HT-29 (cell line): Measurements from ENCODE around the gene ZNF750. TPM values are rescaled to one million over a fixed set of nuclear protein-coding genes. Genes with fewer than 3 reads are reported as not detected.
A peak's percentile ranks its signal among the peaks of the same experiment; 100 is the strongest.

Source experiments
- DNase-seq: peaks from one replicate; pipeline ENCODE4 v3.0.0-alpha.2; 2015; ENCODE audit warnings: low spot score
- total RNA-seq: library from RNA; depleted of rRNA; stranded (reverse); fragments of >200 nt; shearing (Covaris generic); gene quantifications from 2 replicates; pipeline ENCODE4 v1.2.3, GENCODE V29; 2014

Gene ZNF750
- total RNA-seq, 1 experiment from 2014 or later, result 0.05 TPM

DNA sequence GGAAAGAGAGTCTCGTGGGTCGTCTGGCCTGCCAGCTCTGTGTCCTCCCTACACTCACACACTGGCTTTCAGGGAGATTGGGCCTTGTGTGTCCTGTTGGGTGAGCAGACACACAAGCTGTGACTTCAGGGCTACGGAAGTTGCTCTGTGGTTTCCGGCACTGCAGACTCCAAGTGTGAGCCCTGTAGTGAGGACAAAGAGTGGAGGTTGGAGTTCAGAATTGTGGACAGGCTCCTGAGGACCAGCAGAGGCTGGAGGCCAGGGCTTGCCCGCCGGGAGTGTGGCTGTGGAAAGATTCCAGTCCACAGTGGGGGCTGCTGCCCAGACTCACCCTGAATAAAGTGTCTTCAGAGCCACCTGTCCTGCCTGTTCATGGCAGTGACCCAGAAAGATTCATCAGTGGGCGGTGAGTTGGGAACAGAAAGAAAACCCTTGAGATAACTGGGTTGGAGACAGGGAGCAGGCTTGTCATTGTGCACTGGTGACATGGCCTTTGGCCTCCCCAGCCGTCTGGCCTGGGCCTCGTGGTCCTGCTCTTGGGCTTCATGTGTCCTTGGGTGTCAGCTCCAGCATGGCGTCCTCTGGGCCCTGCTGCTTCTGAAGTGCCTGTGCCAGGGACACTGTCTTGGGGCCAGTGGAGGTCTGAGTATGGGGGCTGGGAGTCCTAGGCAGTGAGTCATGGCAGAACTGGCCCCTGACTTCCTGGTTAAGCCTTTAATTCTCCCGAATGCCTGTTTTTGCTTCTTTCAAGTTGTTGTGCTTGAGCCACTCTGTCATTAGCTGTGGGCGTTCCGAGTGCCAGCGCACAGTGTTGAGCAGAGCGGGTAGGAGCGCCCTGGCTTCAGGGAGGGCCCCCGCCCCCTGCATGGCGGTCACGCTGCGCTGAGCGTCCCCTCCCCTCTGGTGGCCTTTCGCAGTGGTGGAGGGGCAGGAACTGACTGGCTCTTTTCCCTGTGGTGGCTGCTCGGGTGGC lies 19.9 kb upstream of the ZNF750 start:
- DNase-seq, result peak; percentile 60

DNA sequence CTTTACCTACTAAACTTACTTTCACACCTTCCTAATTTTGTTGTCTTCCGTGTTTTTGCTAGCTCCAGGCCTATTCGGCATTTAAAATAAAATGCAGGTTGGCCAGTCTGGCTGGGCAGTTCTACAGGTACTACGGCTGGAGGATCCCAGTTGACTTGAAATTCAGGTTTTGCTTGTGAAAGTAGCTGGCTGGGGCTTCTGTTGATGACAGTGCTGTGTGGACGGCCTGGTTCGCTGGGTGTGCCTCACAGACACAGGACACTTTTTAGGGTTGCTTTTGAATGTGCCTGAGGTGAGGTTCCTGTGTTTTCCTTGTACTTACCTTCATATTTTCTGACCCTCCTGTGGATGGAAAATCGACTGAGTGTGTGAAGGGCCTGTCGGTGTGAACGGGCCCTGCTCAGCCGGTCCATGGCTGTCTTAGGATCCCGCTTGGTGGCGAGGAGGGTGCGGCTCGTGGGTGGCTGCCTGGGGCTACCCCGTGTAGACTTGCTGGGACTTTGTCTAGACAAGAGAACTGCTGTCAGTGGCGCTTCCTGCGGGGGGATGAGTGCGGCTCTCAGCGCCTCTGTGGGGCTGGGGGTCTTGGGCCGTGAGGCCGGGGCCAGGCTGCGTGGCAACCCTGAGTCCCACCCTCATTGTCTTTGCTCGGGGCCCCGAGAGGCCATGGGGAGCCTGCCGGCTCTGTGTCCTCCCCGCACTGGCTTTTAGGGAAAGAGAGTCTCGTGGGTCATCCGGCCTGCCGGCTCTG lies 18.7 kb upstream of the ZNF750 start:
- peak; percentile 81 for DNase-seq

DNA sequence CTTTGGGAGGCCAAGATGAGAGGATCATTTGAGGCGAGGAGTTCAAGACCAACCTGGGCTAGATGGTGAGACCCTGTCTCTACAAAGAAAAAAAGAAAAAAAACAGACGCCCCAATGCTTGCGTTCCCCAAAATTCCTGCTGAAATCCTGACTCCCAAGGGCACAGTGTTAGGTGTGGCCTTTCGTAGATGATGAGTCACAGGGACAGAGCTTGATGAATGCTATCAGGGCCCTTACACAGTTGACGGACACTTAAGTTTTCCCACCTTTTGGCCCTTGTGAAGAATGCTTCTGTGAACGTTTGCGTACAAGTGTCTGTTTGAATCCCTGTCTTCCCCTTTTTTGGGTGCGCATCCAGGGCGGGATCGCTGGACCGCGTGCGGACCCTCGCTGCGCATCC lies 16.5 kb upstream of the ZNF750 start:
- no peak for DNase-seq

DNA sequence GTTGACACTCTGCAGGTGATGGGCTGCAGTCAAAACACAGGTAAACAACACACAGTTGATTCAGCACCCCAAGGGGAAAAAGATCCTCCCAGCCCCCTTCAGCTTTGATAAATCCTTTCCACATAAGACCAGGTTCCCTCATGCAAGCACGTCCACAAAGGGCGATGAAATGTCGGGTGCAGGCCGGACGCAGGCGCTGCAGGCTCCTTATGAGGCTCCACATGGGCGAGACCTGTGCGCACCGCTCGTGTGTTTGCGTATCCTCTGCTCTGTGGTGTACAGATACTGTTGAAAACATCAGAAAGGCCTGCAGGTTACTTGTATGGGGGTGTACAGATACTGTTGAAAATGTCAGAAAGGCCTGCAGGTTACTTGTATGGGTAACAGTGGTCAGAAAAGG lies 14.4 kb upstream of the ZNF750 start:
- DNase-seq, result no peak

DNA sequence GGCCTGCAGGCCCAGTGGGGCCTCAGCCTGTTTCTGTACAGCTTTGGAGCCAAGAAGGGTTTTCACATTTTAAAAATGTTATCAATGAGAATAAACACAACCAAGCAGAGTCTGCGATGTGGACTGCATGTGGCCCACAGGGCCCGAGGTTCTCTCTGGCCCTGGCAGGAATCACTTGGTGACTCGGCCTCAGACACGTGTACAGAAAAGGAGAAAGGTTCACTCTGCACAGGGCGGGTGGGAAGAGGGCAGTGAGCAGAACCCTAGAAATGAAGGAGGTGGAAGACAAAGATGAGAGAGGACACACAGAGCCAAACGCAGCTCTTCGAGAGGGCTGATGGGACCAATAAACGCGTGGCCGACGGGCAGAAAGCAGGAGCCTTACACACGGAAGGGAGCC lies 11.6 kb upstream of the ZNF750 start:
- no peak for DNase-seq

DNA sequence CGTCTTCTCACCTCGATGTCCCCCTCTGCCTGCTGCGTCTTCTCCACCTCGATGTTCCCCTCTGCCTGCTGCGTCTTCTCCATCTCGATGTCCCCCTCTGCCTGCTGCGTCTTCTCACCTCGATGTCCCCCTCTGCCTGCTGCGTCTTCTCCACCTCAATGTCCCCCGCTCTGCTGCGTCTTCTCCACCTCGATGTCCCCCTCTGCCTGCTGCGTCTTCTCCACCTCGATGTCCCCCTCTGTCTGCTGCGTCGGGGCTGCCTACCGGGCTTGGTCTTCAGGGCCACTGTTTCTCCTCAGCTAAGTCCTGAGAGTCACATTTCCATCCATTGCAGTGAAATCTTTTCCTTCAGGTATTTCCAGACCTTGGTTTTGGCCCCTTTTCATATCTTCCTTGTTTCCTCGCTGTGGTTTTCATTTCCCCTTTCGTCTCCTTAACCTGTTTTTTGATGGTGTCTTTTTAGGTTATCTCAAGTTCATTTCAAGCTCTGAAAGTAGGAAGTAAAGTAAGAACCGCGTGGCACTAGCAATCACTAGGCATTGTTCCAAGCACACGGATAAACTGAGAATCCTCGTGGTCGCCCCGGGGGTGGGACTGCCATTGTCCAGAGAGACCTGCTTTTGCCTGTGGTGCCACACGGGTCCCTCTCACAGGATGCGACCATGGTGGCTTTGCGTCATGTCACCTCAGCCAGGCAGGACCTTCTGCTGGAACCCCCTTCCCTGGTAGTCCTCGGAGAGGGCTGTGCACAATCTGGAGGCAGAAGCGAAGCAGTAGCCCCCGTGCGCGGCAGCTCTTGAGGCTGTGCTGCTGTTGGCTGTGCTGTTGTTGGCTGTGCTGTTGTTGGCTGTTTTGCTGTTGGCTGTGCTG lies 9.5 kb upstream of the ZNF750 start:
- no peak for DNase-seq

DNA sequence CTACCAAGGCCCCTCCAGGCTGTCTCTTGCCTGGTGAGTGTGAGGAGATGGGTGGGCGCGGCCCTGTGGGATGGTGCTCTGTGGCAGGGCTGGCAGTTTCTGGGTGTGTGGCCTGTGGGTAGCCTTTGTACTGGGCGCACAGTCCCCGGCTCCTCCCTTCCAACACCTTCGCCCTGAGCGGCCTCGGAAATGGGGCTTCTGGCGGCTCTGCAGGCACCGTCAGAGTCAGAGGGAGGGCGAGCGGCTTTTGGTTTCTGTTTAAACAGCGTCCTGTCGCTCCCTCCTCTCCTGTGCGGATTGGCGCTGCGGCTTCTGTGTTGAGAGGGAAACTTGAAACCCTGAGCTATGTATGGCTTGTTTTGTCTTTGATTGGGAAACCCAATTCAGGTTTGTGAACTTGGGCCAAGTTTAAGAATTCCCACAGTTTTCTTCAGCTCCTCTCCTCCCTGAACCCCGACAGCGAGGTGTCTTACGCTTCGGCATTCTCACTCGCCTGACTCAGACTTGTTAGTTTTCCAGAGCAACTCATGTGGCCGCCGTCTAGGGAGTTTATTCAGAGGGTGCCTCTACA lies 8.3 kb upstream of the ZNF750 start:
- peak; percentile 73 for DNase-seq

DNA sequence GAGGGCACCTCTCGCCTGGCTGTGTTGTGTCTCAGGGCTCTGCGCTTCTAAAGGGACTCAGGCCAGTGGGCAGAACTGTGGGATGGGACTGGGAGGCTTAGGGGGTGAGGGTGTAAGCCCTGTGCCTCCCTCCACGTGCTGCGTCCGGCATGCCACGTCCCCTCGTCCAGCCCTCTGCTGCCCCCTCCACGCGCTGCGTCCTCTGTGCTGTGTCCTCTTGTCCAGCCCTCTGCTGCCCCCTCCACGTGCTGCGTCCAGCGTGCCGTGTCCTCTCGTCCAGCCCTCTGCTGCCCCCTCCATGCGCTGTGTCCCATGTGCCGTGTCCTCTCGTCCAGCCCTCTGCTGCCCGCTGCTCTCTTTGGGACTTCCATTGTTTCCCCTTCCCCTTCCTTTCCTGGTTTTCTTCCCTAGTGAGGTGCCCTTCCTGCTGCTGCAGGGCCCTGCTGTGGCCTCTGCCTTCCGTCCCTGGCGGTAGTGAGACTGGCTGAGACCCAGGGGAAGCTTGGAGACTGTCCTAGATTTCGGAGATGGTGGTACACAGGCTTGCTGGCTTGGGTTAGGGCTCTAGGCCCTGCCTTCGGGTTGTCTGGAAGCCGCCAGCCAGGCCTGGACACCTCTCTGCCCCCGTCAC lies 6.4 kb upstream of the ZNF750 start:
- DNase-seq, result no peak

DNA sequence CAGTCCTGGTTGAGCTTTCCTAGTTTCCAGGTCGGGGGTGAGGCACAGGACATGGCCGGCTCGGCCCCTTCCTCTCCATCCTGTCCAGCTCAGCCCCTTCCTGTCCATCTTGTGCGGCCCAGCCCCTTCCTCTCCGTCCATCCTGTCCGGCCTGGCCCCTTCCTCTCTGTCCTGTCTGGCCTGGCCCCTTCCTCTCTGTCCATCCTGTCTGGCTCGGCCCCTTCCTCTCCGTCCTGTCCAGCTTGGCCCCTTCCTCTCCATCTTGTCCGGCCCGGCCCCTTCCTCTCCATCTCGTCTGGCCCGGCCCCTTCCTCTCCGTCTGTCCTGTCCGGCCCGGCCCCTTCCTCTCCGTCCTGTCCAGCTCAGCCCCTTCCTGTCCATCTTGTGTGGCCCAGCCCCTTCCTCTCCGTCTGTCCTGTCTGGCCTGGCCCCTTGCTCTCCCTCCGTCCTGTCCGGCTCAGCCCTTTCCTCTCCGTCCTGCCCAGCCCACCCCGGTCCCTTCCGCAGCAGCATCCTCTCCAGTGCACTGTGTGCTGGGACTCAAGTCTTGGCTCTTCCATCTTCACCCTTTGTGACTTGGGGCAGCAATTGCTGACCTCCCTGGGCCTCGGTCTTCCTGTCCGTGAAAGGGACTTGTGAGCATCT lies 5.5 kb upstream of the ZNF750 start:
- DNase-seq, result no peak

DNA sequence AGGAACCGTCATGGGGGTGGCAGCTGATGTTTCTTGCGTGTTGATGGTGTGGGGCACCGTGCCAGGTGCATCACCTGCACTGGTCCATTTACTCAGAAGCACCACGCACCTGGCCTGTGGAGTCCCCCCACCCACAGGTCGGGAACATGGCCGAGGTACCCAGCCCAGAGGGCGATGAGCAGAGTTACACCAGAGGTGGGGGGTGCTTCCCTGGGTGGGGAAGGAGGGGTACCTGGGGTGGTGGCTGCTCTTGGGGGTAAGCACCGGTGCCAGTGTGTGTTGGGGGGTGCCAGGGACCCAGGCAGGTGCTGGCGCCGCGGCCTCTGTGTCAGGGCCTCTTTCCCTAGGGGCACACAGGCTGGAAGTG lies 5.0 kb upstream of the ZNF750 start:
- DNase-seq, result no peak

DNA sequence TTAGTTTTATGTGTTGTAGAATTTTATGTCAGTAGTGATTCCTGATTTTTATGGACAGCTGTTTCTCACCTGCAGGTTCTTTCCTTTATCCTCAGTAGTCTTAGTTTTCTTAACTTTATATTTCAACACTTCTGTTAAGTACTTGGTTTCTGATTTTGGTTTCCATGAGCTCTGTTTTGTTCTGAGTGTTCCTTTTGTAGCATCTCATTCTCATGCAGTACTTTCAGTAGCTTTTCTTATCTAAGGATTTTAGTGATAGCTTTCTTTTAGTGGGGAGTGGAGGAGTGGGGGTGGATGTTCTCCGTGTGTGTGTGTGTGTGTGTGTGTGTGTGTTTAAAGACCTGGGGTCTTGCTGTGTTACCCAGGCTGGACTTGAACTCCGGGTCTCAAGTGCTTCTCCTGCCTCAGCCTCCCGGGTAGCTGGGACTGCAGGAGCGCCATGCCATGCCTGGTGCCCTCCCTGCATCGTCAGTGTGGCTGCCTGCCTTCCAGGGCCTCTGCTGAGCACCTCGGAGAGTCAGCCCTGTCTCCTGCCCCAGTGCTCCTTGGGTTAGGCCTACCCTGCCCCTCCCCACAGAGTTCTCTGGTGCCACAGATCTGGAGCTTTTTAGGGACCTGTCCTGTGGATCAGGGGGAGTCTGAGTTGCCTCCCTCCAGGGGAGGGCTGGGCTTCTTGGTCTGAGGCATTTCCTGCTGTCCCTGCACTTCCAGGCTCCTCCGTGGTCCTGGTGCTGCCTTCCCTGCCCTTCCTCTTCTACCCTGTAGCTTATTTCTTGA lies 4.3 kb upstream of the ZNF750 start:
- DNase-seq, result no peak

DNA sequence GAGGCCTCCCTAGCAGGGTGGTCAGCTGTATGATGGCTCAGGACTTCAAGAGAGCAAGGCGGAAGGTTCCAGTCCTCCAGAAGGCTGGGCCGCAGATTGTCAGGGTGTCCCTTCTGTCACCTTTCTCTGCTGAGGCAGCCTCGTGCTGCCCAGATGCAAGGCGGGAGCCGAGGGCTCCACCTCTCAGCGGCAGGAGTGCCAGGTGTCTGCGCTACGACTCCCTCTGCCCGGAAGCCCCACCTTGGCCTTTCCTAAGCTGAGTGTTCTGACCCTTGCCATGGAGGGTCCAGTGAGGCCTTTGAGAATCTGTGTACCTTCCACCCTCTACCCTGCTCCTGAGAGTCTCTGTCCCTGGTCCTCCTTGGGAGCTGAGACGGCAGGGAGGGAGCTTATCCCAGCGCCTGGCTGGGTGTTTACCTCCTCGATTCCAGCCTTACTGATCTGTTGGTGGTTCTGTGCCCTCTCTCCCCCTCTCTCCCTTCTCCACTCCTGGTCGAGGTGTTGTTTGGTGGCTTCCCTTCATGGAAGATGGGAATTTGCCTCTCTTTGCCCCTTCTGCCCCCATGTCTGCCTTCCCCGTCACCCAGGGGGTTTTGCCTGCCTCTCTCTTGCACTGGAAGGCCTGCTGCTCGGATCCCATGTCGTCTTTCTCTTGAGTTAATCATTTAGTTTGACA lies 2.2 kb upstream of the ZNF750 start:
- no peak for DNase-seq

DNA sequence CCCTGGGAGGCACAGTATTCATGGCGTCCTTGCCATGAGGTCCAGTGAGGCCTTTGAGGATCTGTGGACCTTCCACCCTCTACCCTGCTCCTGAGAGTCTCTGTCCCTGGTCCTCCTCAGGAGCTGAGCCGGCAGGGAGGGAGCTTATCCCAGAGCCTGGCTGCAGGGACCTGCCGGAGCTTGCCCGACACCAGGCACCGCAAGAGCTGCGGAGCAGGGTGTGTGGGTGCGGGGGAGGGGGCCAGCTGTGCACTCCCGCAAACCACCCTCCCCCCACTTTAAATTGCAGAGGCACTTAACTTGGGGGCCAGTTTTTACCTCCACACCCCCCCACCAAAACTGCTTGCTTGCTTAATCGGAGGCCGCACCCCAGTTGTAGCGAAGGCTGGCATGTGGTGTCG lies 609 bp upstream of the ZNF750 start:
- DNase-seq, result no peak

DNA sequence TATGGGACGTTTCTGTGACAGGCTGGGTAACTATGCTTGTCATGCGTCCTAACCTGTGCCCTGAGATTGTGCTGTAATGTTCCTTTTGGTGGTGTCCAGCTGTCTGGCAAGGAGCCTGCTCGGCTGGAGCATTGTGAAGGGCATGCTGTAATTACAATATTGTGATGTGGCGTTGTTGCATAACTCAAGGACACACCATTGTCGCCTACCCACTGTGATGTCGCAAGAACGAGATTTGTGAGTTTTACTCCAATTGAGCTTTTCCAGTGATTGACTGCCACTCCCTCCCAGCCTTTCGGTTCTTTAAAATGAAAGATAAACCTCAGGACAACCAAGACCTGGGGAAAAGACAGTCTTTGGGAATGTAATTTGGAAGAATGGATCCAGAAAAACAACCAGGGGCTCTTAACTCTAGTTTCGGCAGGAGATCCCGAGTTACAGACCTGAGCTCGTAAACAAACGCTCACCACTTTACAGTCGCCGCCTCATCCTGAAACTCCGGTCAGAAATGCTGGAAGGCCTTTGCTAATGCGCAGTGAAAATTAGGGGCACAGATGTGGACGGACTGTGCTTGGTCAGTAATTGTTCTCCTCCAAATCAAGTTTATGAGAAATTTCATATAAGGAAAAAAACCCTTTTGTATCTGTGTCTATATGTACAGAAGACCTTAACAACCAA lies 1.3 kb downstream of the ZNF750 start:
- DNase-seq, result peak; percentile 90

DNA sequence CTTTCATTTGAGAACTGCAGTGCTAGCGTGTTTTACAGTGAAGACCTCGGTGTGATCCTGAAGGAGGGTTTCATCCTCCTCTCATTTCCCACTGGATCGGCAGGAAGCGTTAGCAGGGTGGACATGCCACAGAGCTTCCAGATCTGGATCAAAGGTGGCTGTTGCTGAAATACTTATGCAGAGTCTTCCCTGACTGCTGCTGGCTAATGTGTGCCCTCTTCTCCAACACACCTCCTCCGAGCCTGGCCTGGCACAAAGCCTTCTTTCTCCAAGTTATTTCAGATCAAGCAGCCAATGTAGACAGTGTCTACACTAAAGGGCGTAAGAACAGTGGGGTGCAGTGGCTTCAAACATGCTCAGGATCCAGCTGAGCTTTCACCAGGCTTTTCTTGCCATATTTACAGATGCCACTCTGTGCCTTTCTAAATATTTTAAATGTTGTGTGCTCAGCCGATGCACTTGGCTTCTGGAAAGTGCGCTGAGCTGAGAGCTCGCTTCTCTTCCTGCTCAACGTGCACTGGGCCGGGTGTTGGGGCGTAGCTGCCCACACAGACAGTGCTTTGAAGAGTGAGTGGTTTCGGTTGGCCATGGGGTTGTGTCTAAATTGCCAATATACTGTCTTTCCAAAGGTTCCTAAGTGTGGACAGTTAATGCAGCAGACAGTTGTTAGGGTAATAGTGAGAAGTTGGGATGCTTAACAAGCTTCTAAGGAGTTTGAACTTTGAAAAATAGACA lies 2.1 kb downstream of the ZNF750 start:
- peak; percentile 86 for DNase-seq

DNA sequence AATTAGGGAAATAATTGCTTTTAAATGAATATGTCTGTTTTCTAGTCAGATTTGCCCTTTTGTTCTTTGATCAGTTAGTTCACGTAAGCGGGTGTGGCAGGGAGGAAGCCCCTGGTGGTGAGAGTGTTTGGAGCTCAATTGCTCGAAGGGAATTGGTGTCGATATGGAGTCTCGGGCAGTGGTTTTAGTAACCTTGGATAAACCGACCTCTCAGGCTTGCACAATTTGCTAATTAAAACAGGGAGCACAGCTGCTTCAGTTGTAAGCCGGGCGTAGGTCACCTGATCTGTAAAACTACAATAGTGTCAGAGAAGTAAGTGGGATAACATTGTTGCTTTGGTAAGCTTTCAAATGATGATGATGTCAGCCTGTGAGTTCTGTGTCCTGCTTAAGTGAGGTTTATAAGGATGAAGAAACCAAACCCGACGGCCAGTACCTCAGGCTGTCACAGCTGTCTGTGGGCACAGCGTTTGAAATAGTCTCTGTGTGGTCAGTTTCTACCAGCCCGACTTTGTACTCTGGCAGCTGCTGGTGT lies 2.9 kb downstream of the ZNF750 start:
- DNase-seq, result peak; percentile 41

DNA sequence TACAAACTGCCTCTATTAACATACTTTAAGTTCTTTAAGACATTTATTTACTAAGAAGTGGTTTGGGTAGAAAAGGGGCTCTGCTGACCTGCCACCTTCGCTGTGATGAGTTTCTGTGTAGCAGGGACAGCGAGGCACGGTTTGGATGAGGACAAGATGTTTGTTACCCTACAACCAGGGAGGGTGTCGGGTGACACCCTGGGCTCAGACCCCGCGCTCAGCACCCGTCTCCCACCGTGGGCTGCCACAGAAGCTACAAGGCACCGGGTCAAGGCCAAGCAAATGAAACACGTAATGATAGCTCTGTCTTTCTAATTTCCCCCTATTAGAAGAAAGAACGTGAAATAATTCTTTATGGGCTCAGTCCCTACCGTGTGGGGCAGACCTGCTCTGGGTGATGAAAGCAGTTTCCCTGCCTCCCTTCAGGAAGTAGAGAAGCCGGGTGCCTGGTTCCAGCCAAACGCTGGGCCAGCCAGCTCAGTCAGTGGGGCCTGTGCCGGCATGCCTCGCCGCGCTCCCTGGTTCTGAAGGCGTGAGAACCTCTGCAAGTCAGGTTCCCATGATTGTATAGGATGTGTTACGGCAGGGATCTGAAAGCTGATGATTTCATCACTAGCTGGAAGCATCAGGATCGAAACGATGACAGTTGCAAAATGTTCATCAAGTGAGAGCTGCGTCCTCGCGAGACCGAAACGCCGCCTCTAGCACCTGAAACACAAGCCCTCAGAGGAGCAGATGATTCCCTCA lies 3.9 kb downstream of the ZNF750 start:
- no peak for DNase-seq
